Measurements from ENCODE around the gene SETD3.

The SETD3 gene

DNA sequence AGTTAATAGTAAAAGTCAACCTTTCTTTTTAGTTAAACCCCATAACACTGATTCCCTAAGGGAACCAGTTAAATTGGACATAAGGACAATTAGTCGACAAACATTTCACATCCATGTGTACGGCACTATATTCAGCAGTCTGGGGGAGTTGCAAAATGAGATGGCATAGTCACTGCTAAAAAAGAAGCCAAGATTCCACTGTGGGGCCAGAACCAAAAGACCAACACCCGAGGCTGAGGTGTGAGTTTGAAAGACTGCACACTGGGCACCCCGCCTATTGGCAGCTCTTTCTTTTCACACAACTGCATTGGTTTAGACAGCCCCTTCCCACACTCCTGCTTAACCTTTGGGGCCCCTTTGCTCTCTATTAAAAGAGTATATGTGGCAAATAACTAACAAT, 16.7 kb downstream of the SETD3 start:
- in situ Hi-C loops (cut with MboI; ENCODE audit: low sequenced_read_pairs) = no loop called here

GRCh38 chr14:99462210-99462609, 18.4 kb downstream of the SETD3 start:
- in situ Hi-C loops (cut with MboI; ENCODE audit: low sequenced_read_pairs) = no loop called here

GRCh38 chr14:99461411-99462085, 19.1 kb downstream of the SETD3 start:
- in situ Hi-C loops (cut with MboI; ENCODE audit: low sequenced_read_pairs) = no loop called here

GRCh38 chr14:99460793-99461192, 19.9 kb downstream of the SETD3 start:
- in situ Hi-C loops (cut with MboI; ENCODE audit: low sequenced_read_pairs) = no loop called here

- in situ Hi-C loops (cut with MboI; ENCODE audit: low sequenced_read_pairs) = no loop called here
Observed at GRCh38 chr14:99459481-99460100, 21.1 kb downstream of the SETD3 start.

- in situ Hi-C loops (cut with MboI; ENCODE audit: low sequenced_read_pairs) = no loop called here
Observed at GRCh38 chr14:99454246-99454645, 26.4 kb downstream of the SETD3 start.

GRCh38 chr14:99452968-99453367, 27.7 kb downstream of the SETD3 start:
- in situ Hi-C loops (cut with MboI; ENCODE audit: low sequenced_read_pairs) = no loop called here

DNA sequence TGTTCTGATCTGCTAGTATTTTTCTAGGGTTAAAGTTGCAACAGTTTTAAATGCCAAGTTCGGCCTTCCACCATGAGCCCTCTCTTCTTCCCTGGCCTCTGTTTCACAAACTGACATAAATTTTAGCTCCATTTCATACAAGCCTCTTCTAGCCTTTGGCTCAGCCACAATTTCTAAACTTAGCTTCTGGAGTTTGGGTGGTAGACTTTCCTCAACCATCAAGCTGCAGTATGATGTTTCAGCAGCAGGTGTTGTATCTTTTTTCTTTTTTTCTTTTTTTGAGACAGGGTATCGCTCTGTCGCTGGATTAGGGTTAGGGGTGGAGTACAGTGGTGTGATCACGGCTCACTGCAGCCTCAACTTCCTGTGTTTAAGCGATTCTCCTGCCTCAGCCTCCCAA, 29.4 kb downstream of the SETD3 start:
- in situ Hi-C loops (cut with MboI; ENCODE audit: low sequenced_read_pairs) = no loop called here

GRCh38 chr14:99450266-99450665, 30.4 kb downstream of the SETD3 start:
- in situ Hi-C loops (cut with MboI; ENCODE audit: low sequenced_read_pairs) = no loop called here

DNA sequence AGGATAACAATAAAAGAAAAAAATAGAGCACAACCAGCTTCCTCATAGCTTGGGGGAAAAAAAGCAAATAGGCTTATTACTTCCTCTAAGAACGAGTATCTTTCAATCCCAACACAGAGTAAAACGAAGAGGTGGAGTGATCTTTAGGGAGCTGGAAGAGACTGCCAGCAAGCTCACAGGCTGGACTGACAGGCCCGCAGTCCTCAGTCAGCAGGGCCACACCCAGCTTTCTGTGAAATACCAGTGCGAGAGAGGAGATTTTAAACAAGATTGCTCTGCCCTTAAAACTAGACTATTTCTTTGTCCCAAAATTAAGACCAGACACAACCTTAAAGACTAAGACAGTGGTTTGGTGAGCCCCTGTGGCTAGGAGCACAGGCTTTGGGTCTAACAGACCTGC, 32.9 kb downstream of the SETD3 start:
- in situ Hi-C loops (cut with MboI; ENCODE audit: low sequenced_read_pairs) = no loop called here

- in situ Hi-C loops (cut with MboI; ENCODE audit: low sequenced_read_pairs) = no loop called here
Observed at GRCh38 chr14:99445931-99446330, 34.7 kb downstream of the SETD3 start.

DNA sequence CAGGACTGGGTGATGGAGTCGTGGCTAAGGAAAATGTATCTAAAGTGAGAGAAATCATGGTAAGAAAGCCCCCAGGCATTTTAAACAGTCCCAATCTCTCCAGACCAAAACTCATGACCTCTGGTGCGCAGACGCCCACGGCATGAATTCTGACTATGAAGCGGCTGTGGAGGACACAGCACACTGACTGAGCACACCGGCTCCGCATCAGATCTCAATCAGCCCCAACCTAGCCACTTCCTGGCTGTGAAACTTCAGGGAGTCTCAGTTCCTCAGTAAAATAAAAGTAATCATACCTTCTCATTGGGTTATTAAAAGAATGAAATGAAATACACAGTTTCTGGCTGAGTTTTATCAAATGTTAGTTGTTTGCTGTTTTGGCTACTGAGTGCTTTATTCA, 38.7 kb downstream of the SETD3 start:
- in situ Hi-C loops (cut with MboI; ENCODE audit: low sequenced_read_pairs) = no loop called here

DNA sequence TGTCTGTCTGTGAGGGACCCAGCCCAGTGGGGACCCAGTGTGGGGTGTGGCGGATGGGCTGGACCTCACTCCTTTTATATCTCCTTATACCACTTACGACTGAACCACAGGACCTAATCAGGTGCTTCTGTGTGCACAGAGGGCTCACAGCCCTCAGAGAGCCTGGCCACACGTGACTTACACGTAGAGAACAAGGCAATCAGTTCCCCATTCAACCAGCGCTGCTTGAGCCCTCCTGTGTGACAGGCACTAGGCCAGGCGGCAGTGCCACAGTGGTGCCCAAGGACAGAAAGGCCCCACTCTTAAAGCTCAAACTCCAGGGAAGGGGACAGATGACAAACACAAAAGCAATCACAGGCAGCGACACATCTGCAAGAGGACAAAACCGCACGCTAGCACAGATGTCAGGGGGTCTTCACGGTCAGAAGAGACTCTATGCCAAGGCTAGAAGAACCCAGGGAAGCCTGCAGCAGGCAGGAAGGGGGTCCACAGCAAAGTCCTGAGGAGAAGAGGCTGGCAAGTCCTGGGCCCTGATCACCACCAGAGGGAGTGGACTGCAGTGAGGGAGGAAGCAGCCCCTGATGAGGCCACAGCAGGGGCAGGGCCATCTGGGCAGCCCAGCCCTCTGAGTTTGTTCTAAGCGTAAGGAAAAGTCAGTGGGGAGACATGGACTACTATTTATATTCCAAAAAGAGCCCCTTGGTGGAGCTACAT, 39.3 kb downstream of the SETD3 start:
- in situ Hi-C loops (cut with MboI; ENCODE audit: low sequenced_read_pairs) = no loop called here

GRCh38 chr14:99440278-99440677, 40.4 kb downstream of the SETD3 start:
- in situ Hi-C loops (cut with MboI; ENCODE audit: low sequenced_read_pairs) = no loop called here

- in situ Hi-C loops (cut with MboI; ENCODE audit: low sequenced_read_pairs) = no loop called here
Observed at GRCh38 chr14:99437706-99438105, 43.0 kb downstream of the SETD3 start.

- in situ Hi-C loops (cut with MboI; ENCODE audit: low sequenced_read_pairs) = no loop called here
Observed at GRCh38 chr14:99436247-99437180, 44.1 kb downstream of the SETD3 start.

DNA sequence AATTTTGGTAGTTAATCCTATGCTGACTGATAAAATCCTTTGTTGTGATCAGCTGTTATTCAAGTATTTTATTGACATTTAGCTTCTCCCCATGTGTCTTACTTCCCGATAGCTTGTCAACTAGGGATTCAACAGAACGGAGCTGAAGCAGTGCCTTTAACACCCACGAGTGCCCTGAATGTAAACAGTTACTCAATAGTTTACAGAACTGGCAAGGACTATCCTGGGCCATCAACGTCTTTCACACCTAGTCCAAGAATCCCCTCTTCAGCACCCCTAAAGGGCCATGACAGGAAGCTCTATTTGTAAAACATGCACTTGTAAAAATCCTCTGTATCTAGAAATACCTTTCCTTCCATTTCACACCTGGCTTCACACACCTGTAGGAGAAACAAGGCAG, 45.3 kb downstream of the SETD3 start:
- in situ Hi-C loops (cut with MboI; ENCODE audit: low sequenced_read_pairs) = no loop called here

GRCh38 chr14:99432485-99432884, 48.2 kb downstream of the SETD3 start:
- in situ Hi-C loops (cut with MboI; ENCODE audit: low sequenced_read_pairs) = no loop called here

GRCh38 chr14:99431986-99432385, 48.7 kb downstream of the SETD3 start:
- in situ Hi-C loops (cut with MboI; ENCODE audit: low sequenced_read_pairs) = no loop called here

- in situ Hi-C loops (cut with MboI; ENCODE audit: low sequenced_read_pairs) = no loop called here
Observed at GRCh38 chr14:99430491-99430890, 50.2 kb downstream of the SETD3 start.

GRCh38 chr14:99427632-99428300, 52.9 kb downstream of the SETD3 start:
- in situ Hi-C loops (cut with MboI; ENCODE audit: low sequenced_read_pairs) = no loop called here
